Esophagus (tissue), 2 donors: ENCODE data around the gene CLDN22. TPM values are rescaled to one million over a fixed set of nuclear protein-coding genes. Genes with fewer than 3 reads are reported as not detected.
"Not testable (repeated sequence)": the region's sequence is repeated elsewhere in the genome, so short reads cannot be mapped to it uniquely, and the experiment has no call there.

ENCODE experiments used
- H3K27ac ChIP-seq, 2 donors: one replicate each; pipeline ENCODE4 v1.5.1; 2013; ENCODE audit warnings: low read depth in 2 of 2, mild to moderate bottlenecking in 2 of 2, inconsistent platforms in 1 of 2, low read length in 1 of 2, moderate library complexity in 1 of 2
- H3K27me3 ChIP-seq, 2 donors: one replicate each; pipeline ENCODE4 v1.6.1; 2013; ENCODE audit warnings: low read length in 2 of 2, control low read depth in 1 of 2, mild to moderate bottlenecking in 1 of 2; ENCODE audit not compliant: insufficient read depth in 2 of 2, control insufficient read depth in 1 of 2
- H3K36me3 ChIP-seq, 2 donors: one replicate each; pipeline ENCODE4 v1.6.1; 2013; ENCODE audit warnings: low read length in 1 of 2; ENCODE audit not compliant: control insufficient read depth in 2 of 2, insufficient read depth in 2 of 2
- H3K4me1 ChIP-seq, 2 donors: one replicate each; pipeline ENCODE4 v1.6.1; 2013; ENCODE audit warnings: low read length in 1 of 2; ENCODE audit not compliant: control insufficient read depth in 2 of 2, insufficient read depth in 2 of 2
- H3K4me3 ChIP-seq, 2 donors: one replicate each; pipeline ENCODE4 v1.5.1; 2013; ENCODE audit warnings: low read length in 2 of 2, mild to moderate bottlenecking in 2 of 2, low read depth in 1 of 2, moderate library complexity in 1 of 2
- H3K9me3 ChIP-seq, 2 donors: one replicate each; pipeline ENCODE4 v1.6.1; 2013; ENCODE audit warnings: mild to moderate bottlenecking in 2 of 2, low read depth in 1 of 2, low read length in 1 of 2, moderate library complexity in 1 of 2; ENCODE audit not compliant: control insufficient read depth in 2 of 2, insufficient read depth in 1 of 2
- WGBS, 2 donors: extraction: QIAGEN DNeasy Blood & Tissue Kit; methylation state at CpG; one replicate each; pipeline ENCODE4 v1.1.7; 2013; 5-methylcytosine and 5-hydroxymethylcytosine counted together
- polyA plus RNA-seq, 2 donors: library from polyadenylated mRNA; stranded (reverse); fragments of 200-250 nt; gene quantifications; one replicate each; pipeline ENCODE4 v1.2.3, GENCODE V29; 2013
- donor health status: healthy with polysubstance abuse.
- donor health status: Bipolar disorder and iron deficiency.

CLDN22 gene
- polyA plus RNA-seq, 2 donors: 0.08 to 0.09 TPM

DNA sequence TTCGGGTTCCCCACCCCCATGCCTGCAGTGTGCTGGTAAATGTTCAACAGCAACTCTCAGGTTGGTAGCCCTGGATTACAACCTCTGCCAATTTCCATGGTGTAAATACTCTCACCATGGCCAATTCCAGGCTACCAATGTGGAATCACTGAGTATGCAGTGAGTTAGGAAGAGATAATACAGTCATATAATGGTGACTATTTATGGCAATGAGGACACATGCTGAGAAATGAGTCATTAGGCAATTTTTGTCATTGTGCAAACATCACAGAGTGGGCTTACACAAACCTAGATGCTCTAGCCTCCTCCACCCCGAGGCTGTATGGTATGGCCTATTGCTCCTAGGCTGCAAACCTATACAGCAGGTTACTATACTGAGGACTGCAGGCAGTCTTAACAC, 6.8 kb upstream of the CLDN22 start:
- no peak overlapping the region for H3K4me3 ChIP-seq
- H3K36me3 ChIP-seq: no peaks in the 10 kb centered on the region
- H3K27ac ChIP-seq: no peak overlapping the region
- H3K9me3 ChIP-seq: peaks cover 0 to 4% of the 10 kb centered on the region in 2 donors
- WGBS, 2 donors: 41 to 65% methylated on average over 2 of the region's 2 CpGs
- H3K4me1 ChIP-seq: peaks cover 2 to 8% of the 10 kb centered on the region in 2 donors
- H3K27me3 ChIP-seq: peaks cover 0 to 2% of the 10 kb centered on the region in 2 donors

- H3K27ac ChIP-seq, H3K4me1 ChIP-seq, H3K36me3 ChIP-seq, H3K4me3 ChIP-seq, H3K27me3 ChIP-seq, H3K9me3 ChIP-seq: not testable (repeated sequence)
- 88 to 90% methylated on average over 6 of the region's 6 CpGs for WGBS, 2 donors
Measured at GRCh38 chr4:183326387-183326786, 6.3 kb upstream of the CLDN22 start.

- H3K4me1 ChIP-seq: no peaks in the 10 kb centered on the region
- 92 to 95% methylated on average over 7 of the region's 7 CpGs for whole genome bisulfite sequencing, 2 donors
Measured at GRCh38 chr4:183324619-183325018, 4.5 kb upstream of the CLDN22 start.

DNA sequence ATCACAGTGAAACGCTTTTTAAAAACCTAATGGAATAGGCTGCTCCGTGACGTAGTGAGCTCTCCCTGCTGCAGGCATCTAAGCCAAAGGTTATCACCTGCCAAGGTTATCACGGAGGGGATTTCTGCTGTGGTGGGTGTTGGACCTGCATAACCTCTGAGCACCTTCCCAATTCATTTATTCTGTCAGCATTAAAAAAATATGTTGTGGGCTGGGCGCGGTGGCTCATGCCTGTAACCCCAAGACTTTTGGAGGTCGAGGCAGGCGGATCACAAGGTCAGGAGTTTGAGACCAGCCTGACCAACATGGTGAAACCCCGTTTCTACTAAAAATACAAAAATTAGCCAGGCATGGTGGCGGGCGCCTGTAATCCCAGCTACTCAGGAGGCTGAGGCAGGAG, 4.0 kb upstream of the CLDN22 start:
- WGBS, 2 donors: 96% methylated on average over 11 of the region's 11 CpGs
- H3K36me3 ChIP-seq, H3K9me3 ChIP-seq: not testable (repeated sequence)

More at GRCh38 chr4:183324619-183325018, 4.5 kb upstream of the CLDN22 start:
- Histone ChIP-seq H3K27ac (no peak overlapping the region), H3K9me3 (peaks cover 0 to 4% of the 10 kb centered on the region in 2 donors), H3K4me3 (no peak overlapping the region), H3K27me3 (peaks cover 0 to 2% of the 10 kb centered on the region in 2 donors), H3K36me3 (no peaks in the 10 kb centered on the region)

GRCh38 chr4:183323295-183323694, 3.2 kb upstream of the CLDN22 start:
- 85 to 86% methylated on average over 6 of the region's 6 CpGs for WGBS, 2 donors
- Histone ChIP-seq H3K4me3 (no peak overlapping the region), H3K4me1 (no peaks in the 10 kb centered on the region), H3K27me3 (peaks cover 0 to 2% of the 10 kb centered on the region in 2 donors), H3K9me3 (peaks cover 0 to 4% of the 10 kb centered on the region in 2 donors), H3K36me3 (peaks cover 0 to 2% of the 10 kb centered on the region in 2 donors), H3K27ac (no peak overlapping the region)

More for the DNA sequence above, 4.0 kb upstream of the CLDN22 start:
- not testable (repeated sequence) for H3K27me3 ChIP-seq, H3K4me1 ChIP-seq, H3K4me3 ChIP-seq, H3K27ac ChIP-seq

DNA sequence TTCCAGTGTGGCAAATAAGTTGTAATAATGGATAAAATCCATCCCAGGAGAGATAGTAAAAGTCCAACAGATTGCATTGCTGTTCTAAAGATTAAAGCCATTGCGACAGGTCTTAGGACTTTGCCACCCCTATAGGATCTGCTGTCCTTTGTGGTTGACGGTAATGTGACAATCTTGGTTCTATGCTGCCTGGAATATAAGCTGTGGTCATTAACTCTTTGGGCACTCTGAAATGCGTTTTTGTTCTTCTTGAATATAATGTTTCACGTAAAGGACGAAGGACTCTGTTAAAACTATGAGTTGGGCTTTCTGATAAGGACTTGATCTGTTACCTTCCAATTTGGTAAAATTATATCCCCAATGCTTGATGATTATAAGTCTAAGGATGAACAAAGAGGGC, 2.2 kb upstream of the CLDN22 start, which contains the start of gene CLDN24:
Gene CLDN24 (minus strand): TSS at position 101 of the 400 bp plus-strand sequence. CDS start 0 bp downstream, at position 101.
- WGBS, 2 donors: 95 to 97% methylated on average over 5 of the region's 5 CpGs
- Histone ChIP-seq H3K4me1 (no peaks in the 10 kb centered on the region), H3K27me3 (peaks cover 0 to 2% of the 10 kb centered on the region in 2 donors), H3K4me3 (no peak within 1 kb of the TSS), H3K36me3 (peaks cover 0 to 2% of the 10 kb centered on the region in 2 donors), H3K27ac (no peak within 1 kb of the TSS), H3K9me3 (peaks cover 0 to 4% of the 10 kb centered on the region in 2 donors)

DNA sequence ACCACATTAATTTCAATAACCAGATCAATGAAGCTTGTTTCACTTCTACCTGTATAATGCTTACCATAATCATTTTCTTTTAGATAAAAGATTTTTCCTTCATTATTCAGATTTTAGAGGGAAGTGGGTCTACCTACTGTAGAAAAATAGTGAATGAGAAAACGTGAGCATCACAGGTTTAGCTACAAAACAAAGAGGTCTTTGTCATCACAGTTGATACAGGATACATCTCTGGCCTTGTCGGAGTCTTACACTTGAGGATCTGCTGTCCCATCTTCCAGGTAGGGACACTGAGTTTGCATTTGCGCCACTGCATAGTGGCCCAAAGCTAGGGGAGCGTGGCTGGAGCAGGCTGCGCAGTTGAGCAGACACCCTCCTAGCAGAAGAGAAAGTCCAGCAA, 1.4 kb upstream of the CLDN22 start:
- H3K27ac ChIP-seq: no peak overlapping the region
- 94% methylated on average over 5 of the region's 5 CpGs for WGBS, 2 donors
- peaks cover 0 to 2% of the 10 kb centered on the region in 2 donors for H3K27me3 ChIP-seq
- H3K4me1 ChIP-seq: no peaks in the 10 kb centered on the region
- no peak overlapping the region for H3K4me3 ChIP-seq
- peaks cover 0 to 2% of the 10 kb centered on the region in 2 donors for H3K36me3 ChIP-seq
- H3K9me3 ChIP-seq: peaks cover 0 to 4% of the 10 kb centered on the region in 2 donors

DNA sequence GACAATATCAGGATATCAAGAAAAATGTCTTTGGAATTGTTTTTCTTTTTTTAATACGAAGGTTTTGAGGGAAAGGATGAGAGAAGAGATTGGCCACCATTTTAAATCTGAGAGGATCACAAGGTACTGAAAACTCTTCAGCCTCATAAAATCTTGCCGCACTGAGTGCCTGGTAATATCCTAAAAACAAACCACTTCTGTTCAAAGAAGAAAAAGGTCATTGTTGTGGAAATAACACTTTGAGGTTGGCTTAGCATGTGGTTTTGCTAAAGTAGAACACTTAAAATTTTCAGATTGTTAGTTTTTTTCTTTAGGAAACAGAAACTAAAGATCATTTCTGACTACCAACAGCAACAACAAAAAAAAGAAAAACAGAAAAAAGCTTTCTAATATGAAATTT, 1.0 kb upstream of the CLDN22 start:
- Histone ChIP-seq H3K27ac (no peak overlapping the region), H3K27me3 (peaks cover 0 to 2% of the 10 kb centered on the region in 2 donors), H3K9me3 (peaks cover 0 to under 1% of the 10 kb centered on the region in 2 donors), H3K4me1 (no peaks in the 10 kb centered on the region), H3K36me3 (peaks cover 0 to 2% of the 10 kb centered on the region in 2 donors), H3K4me3 (no peak overlapping the region)
- WGBS, 2 donors: 78 to 81% methylated on average over 2 of the region's 2 CpGs

GRCh38 chr4:183318656-183319055, 1.4 kb downstream of the CLDN22 start:
- 79 to 86% methylated on average over 10 of the region's 10 CpGs for WGBS, 2 donors
- no peaks in the 10 kb centered on the region for H3K4me1 ChIP-seq
- no peaks in the 10 kb centered on the region for H3K27me3 ChIP-seq
- no peak overlapping the region for H3K4me3 ChIP-seq
- H3K9me3 ChIP-seq: no peaks in the 10 kb centered on the region
- H3K27ac ChIP-seq: no peak overlapping the region
- peaks cover 0 to 2% of the 10 kb centered on the region in 2 donors for H3K36me3 ChIP-seq

- Histone ChIP-seq H3K36me3 (peaks cover 0 to 4% of the 10 kb centered on the region in 2 donors), H3K27me3 (no peaks in the 10 kb centered on the region), H3K9me3 (no peaks in the 10 kb centered on the region), H3K27ac (no peak overlapping the region), H3K4me3 (no peak overlapping the region), H3K4me1 (no peaks in the 10 kb centered on the region)
- 87 to 91% methylated on average over 9 of the region's 9 CpGs for WGBS, 2 donors
Measured at GRCh38 chr4:183314806-183315205, 5.3 kb downstream of the CLDN22 start.
